Fibroblast of villous mesenchyme (primary cell): Measurements from ENCODE around the gene PPP2R2C. TPM values are rescaled to one million over a fixed set of nuclear protein-coding genes. Genes with fewer than 3 reads are reported as not detected.
A peak's percentile ranks its signal among the peaks of the same experiment; 100 is the strongest.

Experiments used
- DNase-seq: peaks from one replicate; pipeline ENCODE4 v3.0.0-alpha.2; 2010; ENCODE audit warnings: low read depth
- H3K4me3 ChIP-seq: 2 replicates; pipeline ENCODE4 v1.5.1; 2011; ENCODE audit warnings: low read depth, mild to moderate bottlenecking, low read length
- total RNA-seq: library from RNA; depleted of rRNA; stranded (reverse); fragments of >200 nt; gene quantifications from 2 replicates; pipeline ENCODE4 v1.2.3, GENCODE V29; 2012
- TF ChIP-seq, protein P1 (sequence below): IDR thresholded peaks from 2 replicates; pipeline ENCODE4 v1.5.1; 2012; ENCODE audit warnings: low read depth, mild to moderate bottlenecking, low read length; ENCODE audit not compliant: insufficient read depth

The PPP2R2C gene
- total RNA-seq, 1 donor: not detected

GRCh38 chr4:6330384-6330767 is 142.0 kb downstream of the PPP2R2C start:
- TF ChIP-seq, protein P1, sequence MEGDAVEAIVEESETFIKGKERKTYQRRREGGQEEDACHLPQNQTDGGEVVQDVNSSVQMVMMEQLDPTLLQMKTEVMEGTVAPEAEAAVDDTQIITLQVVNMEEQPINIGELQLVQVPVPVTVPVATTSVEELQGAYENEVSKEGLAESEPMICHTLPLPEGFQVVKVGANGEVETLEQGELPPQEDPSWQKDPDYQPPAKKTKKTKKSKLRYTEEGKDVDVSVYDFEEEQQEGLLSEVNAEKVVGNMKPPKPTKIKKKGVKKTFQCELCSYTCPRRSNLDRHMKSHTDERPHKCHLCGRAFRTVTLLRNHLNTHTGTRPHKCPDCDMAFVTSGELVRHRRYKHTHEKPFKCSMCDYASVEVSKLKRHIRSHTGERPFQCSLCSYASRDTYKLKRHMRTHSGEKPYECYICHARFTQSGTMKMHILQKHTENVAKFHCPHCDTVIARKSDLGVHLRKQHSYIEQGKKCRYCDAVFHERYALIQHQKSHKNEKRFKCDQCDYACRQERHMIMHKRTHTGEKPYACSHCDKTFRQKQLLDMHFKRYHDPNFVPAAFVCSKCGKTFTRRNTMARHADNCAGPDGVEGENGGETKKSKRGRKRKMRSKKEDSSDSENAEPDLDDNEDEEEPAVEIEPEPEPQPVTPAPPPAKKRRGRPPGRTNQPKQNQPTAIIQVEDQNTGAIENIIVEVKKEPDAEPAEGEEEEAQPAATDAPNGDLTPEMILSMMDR: no peak
- no peak for DNase-seq
- H3K4me3 ChIP-seq: no peak overlapping the region

DNA sequence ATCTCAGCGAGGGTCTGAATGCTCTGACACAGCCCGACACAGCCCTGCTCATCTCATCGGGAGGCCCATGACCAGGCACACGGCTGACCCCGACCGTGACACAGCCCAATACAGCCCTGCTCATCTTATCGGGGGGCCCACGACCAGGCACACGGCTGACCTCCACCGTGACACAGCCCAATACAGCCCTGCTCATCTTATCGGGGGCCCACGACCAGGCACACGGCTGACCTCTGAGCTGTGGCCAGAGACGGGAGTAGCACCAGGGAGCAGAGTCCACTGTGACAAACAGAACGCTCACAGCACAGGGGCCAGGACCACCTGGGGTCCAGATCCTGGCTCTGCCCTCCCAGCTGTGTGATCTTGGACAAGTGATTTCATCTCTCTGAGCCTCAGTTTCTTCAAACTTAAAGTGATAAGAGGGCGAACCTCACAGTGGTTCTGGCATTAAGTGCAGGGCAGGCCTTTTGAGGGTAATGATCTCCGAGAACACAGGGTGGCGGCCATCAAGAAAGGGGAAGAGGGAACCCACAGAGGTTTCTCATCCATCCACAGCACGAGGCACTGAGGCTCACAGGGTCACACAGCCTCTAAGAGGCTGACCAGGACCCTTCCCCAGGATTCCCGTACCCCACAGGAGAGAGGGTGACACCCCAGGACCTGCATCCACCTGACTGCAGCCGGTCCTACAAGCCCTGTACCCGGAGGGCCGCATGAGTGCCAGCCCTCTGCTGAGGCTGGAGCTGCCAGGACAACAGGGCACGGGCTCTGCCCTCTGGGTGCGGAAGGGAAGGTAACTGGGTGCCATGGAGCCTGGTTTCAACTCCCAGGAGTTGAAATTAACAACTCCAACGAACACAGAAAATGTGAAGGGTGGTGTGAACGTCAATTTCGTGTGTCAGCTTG is 142.7 kb downstream of the PPP2R2C start:
- TF ChIP-seq, protein P1: no peak
- no peak for DNase-seq

DNA sequence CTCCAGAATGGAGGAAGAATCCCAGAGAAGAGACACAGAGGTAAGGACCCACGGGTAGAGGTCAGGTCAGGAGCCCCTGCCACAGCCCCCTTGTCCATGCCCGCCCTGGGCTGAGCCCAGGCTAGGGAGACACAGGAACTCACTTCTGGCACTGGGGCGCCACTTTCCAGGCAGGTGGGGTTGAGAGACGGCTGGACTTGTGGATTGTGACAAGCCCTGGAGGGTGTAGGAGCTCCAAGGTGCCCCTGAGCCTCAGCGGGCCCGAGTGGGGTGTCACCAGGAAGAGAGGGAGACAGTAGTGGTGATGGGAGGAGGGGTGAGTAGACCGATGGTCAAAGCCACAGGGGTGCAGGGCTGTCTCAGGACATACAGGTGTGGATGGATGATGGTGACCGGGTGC is 143.9 kb downstream of the PPP2R2C start:
- TF ChIP-seq, protein P1: no peak
- DNase-seq: no peak
- H3K4me3 ChIP-seq: no peak overlapping the region

More for the DNA sequence above, 142.7 kb downstream of the PPP2R2C start:
- H3K4me3 ChIP-seq: no peak overlapping the region

DNA sequence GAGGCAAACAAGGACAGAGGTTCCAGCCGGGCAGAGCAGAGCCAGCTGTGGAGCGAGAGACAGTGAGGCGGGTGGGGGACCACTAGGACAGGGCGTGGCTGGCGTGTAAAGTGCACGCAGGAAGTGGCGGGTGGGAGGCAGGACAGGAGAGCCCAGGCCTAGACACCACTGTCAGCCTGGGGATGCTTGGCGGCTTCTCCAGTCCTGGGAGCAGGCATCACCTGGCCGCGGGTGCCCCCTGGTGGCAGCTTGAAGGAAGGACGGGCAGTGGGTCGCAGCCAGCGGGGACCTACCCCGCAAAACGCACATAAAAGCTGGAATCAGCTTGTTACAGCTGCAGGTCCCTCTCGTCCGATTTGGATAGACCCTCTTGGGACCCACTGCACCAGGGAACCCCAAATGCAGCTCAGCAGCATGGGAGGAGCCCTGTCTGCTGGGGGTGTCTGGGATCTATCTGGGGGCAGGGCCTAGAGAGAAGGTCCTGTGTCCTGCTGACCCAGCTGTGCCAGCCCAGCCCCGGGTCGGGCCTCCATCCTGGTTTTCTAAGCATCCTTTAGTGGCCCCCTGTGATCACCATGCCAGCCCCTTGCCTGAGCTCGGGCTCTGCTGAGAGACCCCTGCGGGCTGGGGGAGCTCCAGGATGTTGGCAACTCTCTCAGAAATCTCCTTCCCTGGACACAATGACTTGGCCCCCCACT is 145.0 kb downstream of the PPP2R2C start:
- TF ChIP-seq, protein P1: peak; percentile 85
- DNase-seq: peak; percentile 69
- no peak overlapping the region for H3K4me3 ChIP-seq

- TF ChIP-seq, protein P1: no peak
- no peak for DNase-seq
- H3K4me3 ChIP-seq: no peak overlapping the region
Observed at GRCh38 chr4:6326312-6327060, 145.9 kb downstream of the PPP2R2C start.

GRCh38 chr4:6325788-6326290 is 146.6 kb downstream of the PPP2R2C start:
- H3K4me3 ChIP-seq: no peak overlapping the region
- DNase-seq: no peak
- TF ChIP-seq, protein P1: no peak
